H1 (cell line): ENCODE measurements around the gene LRCH1.

ENCODE experiments used
- BRCA1 ChIP-seq: IDR thresholded peaks from 2 replicates; pipeline ENCODE4 v1.6.1; 2012; ENCODE audit warnings: low read depth, low read length, improper control_type of control experiment
- MAX ChIP-seq: IDR thresholded peaks from 2 replicates; pipeline ENCODE4 v1.6.1; 2012; ENCODE audit warnings: inconsistent platforms
- POLR2AphosphoS5 ChIP-seq: IDR thresholded peaks from 2 replicates; pipeline ENCODE4 v1.6.1; 2011; ENCODE audit warnings: low read depth, low read length
- RFX5 ChIP-seq: IDR thresholded peaks from 2 replicates; pipeline ENCODE4 v1.6.1; 2011; ENCODE audit warnings: low read depth, low read length, improper control_type of control experiment, borderline replicate concordance

- TF ChIP-seq POLR2AphosphoS5, result no peak
- no peak for TF ChIP-seq MAX
- TF ChIP-seq BRCA1, result no peak
- TF ChIP-seq RFX5, result no peak
Measured at GRCh38 chr13:46556418-46556779, 3.4 kb downstream of the LRCH1 start.
